ENCODE measurements around the gene CA14. TPM values are rescaled to one million over a fixed set of nuclear protein-coding genes. Genes with fewer than 3 reads are reported as not detected.
"Not testable (repeated sequence)": the region's sequence is repeated elsewhere in the genome, so short reads cannot be mapped to it uniquely, and the experiment has no call there.

The CA14 gene
- total RNA-seq, 1 donor from 2014 or later: 31.9 TPM

DNA sequence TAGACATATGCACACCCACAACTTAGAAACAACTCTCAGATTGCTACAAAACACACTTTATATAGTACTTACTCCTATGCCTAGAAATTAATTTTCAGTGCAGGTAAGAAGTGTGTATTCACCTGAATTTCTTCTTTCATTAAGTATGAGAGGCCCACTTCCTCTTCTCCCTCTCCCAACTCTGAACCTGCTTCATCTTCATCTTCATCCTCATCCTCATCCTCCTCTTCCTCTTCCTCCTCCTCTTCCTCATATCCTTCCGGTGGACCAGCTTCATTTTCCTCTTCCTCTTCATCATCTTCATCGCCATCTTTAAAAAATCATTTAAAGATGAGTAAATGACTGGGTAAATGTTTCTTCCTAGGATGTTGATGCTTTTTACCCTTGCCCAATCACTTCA lies 31.1 kb upstream of the CA14 start:
- H3K9me3 Mint-ChIP-seq: no peaks in the 10 kb centered on the region
- H3K27me3 Mint-ChIP-seq (ENCODE audit: low read depth): no peaks in the 10 kb centered on the region
- TF ChIP-seq, protein P1, sequence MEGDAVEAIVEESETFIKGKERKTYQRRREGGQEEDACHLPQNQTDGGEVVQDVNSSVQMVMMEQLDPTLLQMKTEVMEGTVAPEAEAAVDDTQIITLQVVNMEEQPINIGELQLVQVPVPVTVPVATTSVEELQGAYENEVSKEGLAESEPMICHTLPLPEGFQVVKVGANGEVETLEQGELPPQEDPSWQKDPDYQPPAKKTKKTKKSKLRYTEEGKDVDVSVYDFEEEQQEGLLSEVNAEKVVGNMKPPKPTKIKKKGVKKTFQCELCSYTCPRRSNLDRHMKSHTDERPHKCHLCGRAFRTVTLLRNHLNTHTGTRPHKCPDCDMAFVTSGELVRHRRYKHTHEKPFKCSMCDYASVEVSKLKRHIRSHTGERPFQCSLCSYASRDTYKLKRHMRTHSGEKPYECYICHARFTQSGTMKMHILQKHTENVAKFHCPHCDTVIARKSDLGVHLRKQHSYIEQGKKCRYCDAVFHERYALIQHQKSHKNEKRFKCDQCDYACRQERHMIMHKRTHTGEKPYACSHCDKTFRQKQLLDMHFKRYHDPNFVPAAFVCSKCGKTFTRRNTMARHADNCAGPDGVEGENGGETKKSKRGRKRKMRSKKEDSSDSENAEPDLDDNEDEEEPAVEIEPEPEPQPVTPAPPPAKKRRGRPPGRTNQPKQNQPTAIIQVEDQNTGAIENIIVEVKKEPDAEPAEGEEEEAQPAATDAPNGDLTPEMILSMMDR (conservative IDR thresholded peaks at IDR 0.05): no peak
- DNase-seq (ENCODE audit: low read depth, low spot score): no peak
- no peak overlapping the region for H3K4me3 Mint-ChIP-seq
- peaks cover 31% of the 10 kb centered on the region for H3K36me3 Mint-ChIP-seq (ENCODE audit: low read depth)
- H3K27ac Mint-ChIP-seq (ENCODE audit: unreplicated experiment): no peak overlapping the region
- H3K4me1 Mint-ChIP-seq: no peaks in the 10 kb centered on the region

DNA sequence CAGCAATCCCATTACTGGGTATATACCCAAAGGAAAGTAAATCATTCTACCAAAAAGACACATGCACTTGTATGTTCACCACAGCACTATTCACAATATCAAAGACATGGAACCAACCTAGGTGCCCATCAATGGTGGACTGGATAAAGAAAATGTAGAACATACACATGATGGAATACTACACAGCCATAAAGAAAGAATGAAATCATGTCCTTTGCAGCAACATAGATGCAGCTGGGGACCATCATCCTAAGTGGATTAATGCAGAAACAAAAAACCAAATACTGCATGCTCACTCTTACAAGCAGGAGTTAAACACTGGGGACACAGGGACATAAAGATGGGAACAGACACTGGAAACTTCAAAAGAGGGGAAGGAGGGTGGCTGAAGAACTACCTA lies 30.3 kb upstream of the CA14 start:
- TF ChIP-seq, protein P1 (conservative IDR thresholded peaks at IDR 0.05): no peak
- Mint-ChIP-seq H3K27ac (ENCODE audit: unreplicated experiment) (no peak overlapping the region), H3K4me3 (no peak overlapping the region), H3K36me3 (ENCODE audit: low read depth) (peaks cover 31% of the 10 kb centered on the region), H3K4me1 (no peaks in the 10 kb centered on the region), H3K27me3 (ENCODE audit: low read depth) (no peaks in the 10 kb centered on the region), H3K9me3 (no peaks in the 10 kb centered on the region)
- no peak for DNase-seq (ENCODE audit: low read depth, low spot score)

DNA sequence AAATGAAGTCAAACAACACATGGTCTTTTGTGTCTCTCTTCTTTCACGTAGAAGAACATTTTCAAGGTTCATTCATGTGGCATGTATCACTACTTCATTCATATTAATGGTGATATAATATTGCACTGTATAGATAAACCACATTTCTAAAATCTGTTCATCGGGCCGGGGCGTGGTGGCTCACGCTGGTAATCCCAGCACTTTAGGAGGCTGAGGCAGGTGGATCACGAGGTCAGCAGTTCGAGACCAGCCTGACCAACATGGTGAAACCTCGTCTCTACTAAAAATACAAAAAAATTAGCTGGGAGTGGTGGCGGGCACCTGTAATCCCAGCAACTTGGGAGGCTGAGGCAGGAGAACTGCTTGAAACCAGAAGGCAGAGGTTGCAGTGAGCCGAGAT lies 29.3 kb upstream of the CA14 start:
- H3K4me1 Mint-ChIP-seq; DNase-seq (ENCODE audit: low read depth, low spot score); H3K27ac Mint-ChIP-seq (ENCODE audit: unreplicated experiment); H3K9me3 Mint-ChIP-seq; H3K4me3 Mint-ChIP-seq; H3K27me3 Mint-ChIP-seq (ENCODE audit: low read depth): not testable (repeated sequence)
- H3K36me3 Mint-ChIP-seq (ENCODE audit: low read depth): peaks cover 31% of the 10 kb centered on the region

DNA sequence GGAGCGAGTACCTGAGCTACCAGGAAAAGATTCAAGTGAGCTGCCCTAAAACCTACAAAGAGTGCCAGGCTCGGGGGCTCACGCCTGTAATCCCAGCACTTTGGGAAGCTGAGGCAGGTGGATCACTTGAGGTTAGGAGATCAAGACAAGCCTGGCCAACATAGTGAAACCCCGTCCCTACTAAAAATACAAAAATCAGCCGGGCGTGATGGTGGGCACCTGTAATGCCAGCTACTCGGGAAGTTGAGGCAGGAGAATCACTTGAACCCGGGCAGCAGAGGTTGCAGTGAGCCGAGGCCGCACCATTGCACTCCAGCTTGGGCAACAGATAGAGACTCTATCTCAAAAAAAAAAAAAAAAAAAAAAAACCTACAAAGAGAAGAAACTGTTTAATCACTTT lies 24.7 kb upstream of the CA14 start:
- not testable (repeated sequence) for DNase-seq (ENCODE audit: low read depth, low spot score); H3K9me3 Mint-ChIP-seq; H3K4me3 Mint-ChIP-seq; H3K27me3 Mint-ChIP-seq (ENCODE audit: low read depth); H3K27ac Mint-ChIP-seq (ENCODE audit: unreplicated experiment); H3K36me3 Mint-ChIP-seq (ENCODE audit: low read depth)
- H3K4me1 Mint-ChIP-seq: peaks cover 16% of the 10 kb centered on the region

DNA sequence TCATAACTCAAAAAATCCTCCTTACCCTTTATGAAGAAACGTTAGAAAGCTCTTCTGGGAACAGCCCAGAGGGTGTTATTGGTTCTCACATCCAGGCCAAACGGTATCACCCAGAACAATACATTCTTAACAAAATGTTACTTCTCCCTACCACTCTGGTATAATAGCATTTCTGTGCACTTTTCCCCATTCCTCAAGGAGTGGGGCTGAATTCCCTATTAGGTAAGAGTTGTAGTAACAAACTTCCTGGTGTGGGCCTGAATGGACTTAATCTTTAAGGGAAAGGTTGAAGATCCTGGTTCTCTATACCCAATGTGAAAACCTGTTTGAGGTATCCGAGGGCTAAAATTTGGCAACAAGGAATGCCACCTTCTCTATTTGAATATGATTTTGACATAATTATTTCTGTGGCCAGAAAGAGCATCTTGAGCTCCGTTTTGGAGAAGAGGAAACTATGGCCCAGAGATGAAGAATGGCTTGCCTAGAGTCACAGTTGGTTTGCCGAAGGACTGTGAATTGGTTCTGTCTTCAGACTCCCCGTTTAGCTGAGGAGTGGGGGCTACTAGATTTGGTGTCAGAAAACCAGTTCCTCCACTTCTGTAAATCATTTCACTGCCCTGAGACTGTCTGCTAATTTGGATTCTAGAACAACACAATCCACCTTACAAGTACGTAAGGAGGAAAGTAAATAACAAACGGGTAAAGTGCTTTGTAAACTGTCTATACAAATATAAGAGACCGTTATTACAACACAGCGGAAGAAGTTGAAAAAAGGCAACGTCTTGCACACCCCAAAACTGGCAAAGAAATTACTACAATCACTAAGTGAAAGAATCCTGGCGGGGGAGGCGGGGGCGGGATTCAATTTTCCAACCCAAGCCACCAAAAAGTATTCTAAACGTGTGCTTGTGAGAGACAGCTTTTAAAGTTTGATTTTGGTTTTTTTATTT lies 23.9 kb upstream of the CA14 start:
- Mint-ChIP-seq H3K36me3 (ENCODE audit: low read depth) (peaks cover 6% of the 10 kb centered on the region), H3K27me3 (ENCODE audit: low read depth) (no peaks in the 10 kb centered on the region), H3K4me3 (no peak overlapping the region), H3K9me3 (no peaks in the 10 kb centered on the region), H3K4me1 (peaks cover 16% of the 10 kb centered on the region), H3K27ac (ENCODE audit: unreplicated experiment) (peak overlapping the region; percentile 0)
- TF ChIP-seq, protein P1 (conservative IDR thresholded peaks at IDR 0.05): no peak
- no peak for DNase-seq (ENCODE audit: low read depth, low spot score)

DNA sequence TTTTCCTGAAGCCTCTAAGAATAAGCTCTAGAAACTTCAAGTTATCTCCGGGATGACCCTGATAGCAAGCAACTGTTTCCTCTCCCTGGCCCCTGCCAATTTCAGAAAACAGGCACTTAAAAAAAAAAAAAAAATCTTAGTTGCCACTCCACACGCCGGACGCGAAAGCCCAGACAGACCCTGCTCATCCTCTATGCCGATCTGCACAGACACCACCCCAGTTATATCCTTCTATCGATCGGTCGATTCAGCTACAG lies 23.3 kb upstream of the CA14 start:
- Mint-ChIP-seq H3K27me3 (ENCODE audit: low read depth) (no peaks in the 10 kb centered on the region), H3K27ac (ENCODE audit: unreplicated experiment) (peak overlapping the region; percentile 87), H3K36me3 (ENCODE audit: low read depth) (peaks cover 3% of the 10 kb centered on the region), H3K4me3 (no peak overlapping the region), H3K9me3 (no peaks in the 10 kb centered on the region), H3K4me1 (peaks cover 16% of the 10 kb centered on the region)
- DNase-seq (ENCODE audit: low read depth, low spot score): no peak
- TF ChIP-seq, protein P1 (conservative IDR thresholded peaks at IDR 0.05): no peak

Measured in neural crest cell (in vitro differentiated cells).